HepG2 (cell line): ENCODE data around the gene ZNF221. TPM values are rescaled to one million over a fixed set of nuclear protein-coding genes. Genes with fewer than 3 reads are reported as not detected.

Source experiments
- DNMT1 ChIP-seq: sonication (generic); formaldehyde crosslinking; IDR thresholded peaks from 2 replicates; pipeline ENCODE4 v1.5.1; 2020; ENCODE audit warnings: mild to moderate bottlenecking, missing genetic modification reagents
- DNMT3B ChIP-seq: conservative IDR thresholded peaks from 2 replicates; pipeline ENCODE4 v1.6.1; 2016; ENCODE audit warnings: missing biosample characterization, control low read depth
- ETV6 ChIP-seq: sonication (generic); formaldehyde crosslinking; conservative IDR thresholded peaks from 2 replicates; pipeline ENCODE4 v1.4.0; 2020; ENCODE audit warnings: missing genetic modification reagents
- FOXM1 ChIP-seq: sonication (generic); formaldehyde crosslinking; IDR thresholded peaks from 2 replicates; pipeline ENCODE4 v1.5.0; 2020; ENCODE audit warnings: missing genetic modification reagents
- HMGA1 ChIP-seq: sonication (generic); formaldehyde crosslinking; conservative IDR thresholded peaks from 2 replicates; pipeline ENCODE4 v1.4.0; 2020; ENCODE audit warnings: missing genetic modification reagents
- ISL2 ChIP-seq: sonication (generic); formaldehyde crosslinking; IDR thresholded peaks from 2 replicates; pipeline ENCODE4 v1.5.0; 2020; ENCODE audit warnings: missing genetic modification reagents
- ISX ChIP-seq: sonication (generic); formaldehyde crosslinking; conservative IDR thresholded peaks from 2 replicates; pipeline ENCODE4 v1.5.0; 2020; ENCODE audit warnings: missing genetic modification reagents
- KDM1A ChIP-seq: IDR thresholded peaks from 2 replicates; pipeline ENCODE4 v1.6.1; 2016; ENCODE audit warnings: missing compliant biosample characterization
- KLF11 ChIP-seq: IDR thresholded peaks from 2 replicates; pipeline ENCODE4 v1.6.1; 2016; ENCODE audit warnings: missing compliant biosample characterization
- MBNL3 ChIP-seq: fragments of 250-450 bp; sonication (Bioruptor Pico); conservative IDR thresholded peaks from 2 replicates; pipeline ENCODE4 v1.8.0; 2022; ENCODE audit warnings: mild to moderate bottlenecking, inconsistent platforms
- MEIS1 ChIP-seq: sonication (generic); formaldehyde crosslinking; IDR thresholded peaks from 2 replicates; pipeline ENCODE4 v1.9.0; 2021; ENCODE audit warnings: mild to moderate bottlenecking, missing genetic modification reagents, moderate library complexity, borderline replicate concordance
- RBM39 ChIP-seq: fragments of 200-400 bp; formaldehyde crosslinking; IDR thresholded peaks from one replicate; pipeline ENCODE4 v1.6.1; 2018; ENCODE audit warnings: antibody characterized with exemption, mild to moderate bottlenecking, low read depth, low read length; ENCODE audit not compliant: poor library complexity, severe bottlenecking
- SALL2 ChIP-seq: sonication (generic); formaldehyde crosslinking; IDR thresholded peaks from 2 replicates; pipeline ENCODE4 v1.8.1; 2023; ENCODE audit warnings: mild to moderate bottlenecking, missing genetic modification reagents, inconsistent platforms
- SATB2 ChIP-seq: sonication (generic); formaldehyde crosslinking; IDR thresholded peaks from 2 replicates; pipeline ENCODE4 v1.5.0; 2020; ENCODE audit warnings: missing genetic modification reagents
- SP140L ChIP-seq: sonication (generic); formaldehyde crosslinking; IDR thresholded peaks from 2 replicates; pipeline ENCODE4 v1.4.0; 2020; ENCODE audit warnings: missing genetic modification reagents, borderline replicate concordance
- TARDBP ChIP-seq: sonication (generic); formaldehyde crosslinking; IDR thresholded peaks from 2 replicates; pipeline ENCODE4 v1.8.0; 2022; ENCODE audit warnings: mild to moderate bottlenecking, missing genetic modification reagents
- ZC3H4 ChIP-seq: sonication (generic); formaldehyde crosslinking; IDR thresholded peaks from 2 replicates; pipeline ENCODE4 v1.4.0; 2020; ENCODE audit warnings: missing genetic modification reagents, borderline replicate concordance
- ZFP36 ChIP-seq: fragments of 150-350 bp; IDR thresholded peaks from 2 replicates; pipeline ENCODE4 v1.6.1; 2018; ENCODE audit warnings: borderline replicate concordance, low read length, low read depth; ENCODE audit not compliant: partially characterized antibody
- ZFX ChIP-seq: sonication (generic); formaldehyde crosslinking; IDR thresholded peaks from 2 replicates; pipeline ENCODE4 v1.4.0; 2020; ENCODE audit warnings: mild to moderate bottlenecking, low read depth, missing genetic modification reagents, moderate library complexity
- ZFYVE20 ChIP-seq: sonication (generic); formaldehyde crosslinking; IDR thresholded peaks from 2 replicates; pipeline ENCODE4 v1.8.0; 2023; ENCODE audit warnings: low read depth, mild to moderate bottlenecking, moderate library complexity, missing genetic modification reagents, borderline replicate concordance
- ZNF34 ChIP-seq: sonication (generic); formaldehyde crosslinking; IDR thresholded peaks from 2 replicates; pipeline ENCODE4 v1.4.0; 2020; ENCODE audit warnings: mild to moderate bottlenecking, missing genetic modification reagents, borderline replicate concordance
- ZNF547 ChIP-seq: sonication (generic); formaldehyde crosslinking; IDR thresholded peaks from 2 replicates; pipeline ENCODE4 v1.5.1; 2020; ENCODE audit warnings: mild to moderate bottlenecking, missing genetic modification reagents
- ZNF563 ChIP-seq: sonication (generic); formaldehyde crosslinking; IDR thresholded peaks from 2 replicates; pipeline ENCODE4 v1.8.0; 2022; ENCODE audit warnings: mild to moderate bottlenecking, moderate library complexity, missing genetic modification reagents
- polyA plus RNA-seq, 8 experiments: library from polyadenylated mRNA; depleted of rRNA in 3 of 8; stranded (reverse) in 7 of 8; unstranded in 1 of 8; fragments of >200 nt; fragmentation: Illumina TruSeq in 4 of 8; extraction: Trizol in 4 of 8; gene quantifications; 2 replicates each; pipeline versions ENCODE4 v1.2.1 to v1.2.3, GENCODE V29; 2011 to 2016; ENCODE audit warnings: low read depth in 4 of 8, missing spikeins in 1 of 8, mixed read lengths in 1 of 8; ENCODE audit not compliant: insufficient read depth in 1 of 8
- total RNA-seq, 5 experiments: library from RNA; depleted of rRNA; stranded (reverse); fragments of >200 nt; fragmentation: Illumina TruSeq; extraction: Trizol; gene quantifications; 2 replicates each; pipeline ENCODE4 v1.2.3, GENCODE V29; 2016; ENCODE audit warnings: low read depth in 1 of 5
- TF ChIP-seq, protein P1 (sequence below): sonication (generic); formaldehyde crosslinking; IDR thresholded peaks from 2 replicates; pipeline ENCODE4 v1.4.0; 2020; ENCODE audit warnings: low read depth, mild to moderate bottlenecking, missing genetic modification reagents
- TF ChIP-seq, protein P2 (sequence below): fragments of 450-650 bp; IDR thresholded peaks from 2 replicates; pipeline ENCODE4 v1.6.1; 2017
- TF ChIP-seq, protein P3 (sequence below): sonication (generic); formaldehyde crosslinking; IDR thresholded peaks from 2 replicates; pipeline ENCODE4 v1.4.0; 2020; ENCODE audit warnings: missing genetic modification reagents, low read depth, mild to moderate bottlenecking, borderline replicate concordance

Gene ZNF221
- total and polyA plus RNA-seq, 2 of the 13 experiments (the other 11 are each of a cell fraction or from before 2014, with no cell fraction given): 0.48 to 3.4 TPM

DNA sequence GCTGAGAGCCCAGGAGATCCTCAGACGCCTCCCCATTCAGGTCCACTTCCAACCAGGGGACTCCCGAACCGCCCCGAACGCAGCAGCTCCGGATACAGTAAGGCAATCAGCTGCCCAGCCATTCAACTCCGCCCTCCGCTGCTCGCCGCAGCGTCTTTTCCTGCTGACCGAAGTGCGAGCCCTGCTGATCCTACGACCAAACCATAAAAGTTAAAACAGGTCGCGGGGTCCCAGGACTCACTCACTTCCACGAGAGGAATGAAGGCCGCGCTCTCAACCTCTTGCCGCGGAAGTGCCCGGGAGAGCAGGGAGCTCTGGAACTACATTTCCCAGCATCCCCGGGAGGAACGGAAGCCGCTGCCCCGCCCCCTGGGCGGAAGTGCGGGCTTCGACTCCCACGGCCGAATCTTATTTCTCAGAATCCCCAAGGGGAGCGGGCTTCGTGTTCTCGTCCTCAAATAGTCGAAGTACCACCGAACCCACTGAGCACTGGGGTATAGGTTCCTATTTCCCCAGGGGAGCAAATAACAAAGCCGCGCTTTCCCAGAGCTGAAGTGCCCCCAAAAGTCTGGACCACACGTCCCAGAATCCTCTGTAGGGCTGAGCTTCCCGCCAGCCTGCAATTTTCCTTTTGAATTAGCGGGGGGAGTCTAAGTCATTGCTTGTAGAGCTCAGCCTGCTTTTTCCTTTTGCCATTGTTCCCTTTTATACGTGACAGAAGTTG lies 15.9 kb upstream of the ZNF221 start, which contains the start of gene ZNF45 (continued):
- TF ChIP-seq RBM39 (peak; percentile 62), SP140L (CRISPR knock-in tag) (no peak), MEIS1 (CRISPR knock-in tag) (no peak), HMGA1 (no peak), DNMT3B (CRISPR knock-in tag) (peak; percentile 77; the same call in 1 of the 2 replicates), TARDBP (peak; percentile 34; the same call in 1 of the 2 replicates), KLF11 (CRISPR knock-in tag) (no peak), ZFX (CRISPR knock-in tag) (peak; percentile 96), SALL2 (0 out of 2 replicates have a peak, but pooled peaks have one; percentile 40), KDM1A (CRISPR knock-in tag) (no peak), DNMT1 (no peak), ZFP36 (no peak), ISX (no peak), ZFYVE20 (no peak), FOXM1 (CRISPR knock-in tag) (no peak), SATB2 (CRISPR knock-in tag) (peak; percentile 23; the same call in 1 of the 2 replicates), ETV6 (CRISPR knock-in tag) (0 out of 2 replicates have a peak, but pooled peaks have one; percentile 39), ZC3H4 (no peak), MBNL3 (CRISPR knock-in tag) (no peak), ZNF563 (CRISPR knock-in tag) (peak; percentile 68; the same call in 1 of the 2 replicates), ISL2 (peak; percentile 69), ZNF547 (no peak), ZNF34 (CRISPR knock-in tag) (no peak)
- TF ChIP-seq, protein P1, sequence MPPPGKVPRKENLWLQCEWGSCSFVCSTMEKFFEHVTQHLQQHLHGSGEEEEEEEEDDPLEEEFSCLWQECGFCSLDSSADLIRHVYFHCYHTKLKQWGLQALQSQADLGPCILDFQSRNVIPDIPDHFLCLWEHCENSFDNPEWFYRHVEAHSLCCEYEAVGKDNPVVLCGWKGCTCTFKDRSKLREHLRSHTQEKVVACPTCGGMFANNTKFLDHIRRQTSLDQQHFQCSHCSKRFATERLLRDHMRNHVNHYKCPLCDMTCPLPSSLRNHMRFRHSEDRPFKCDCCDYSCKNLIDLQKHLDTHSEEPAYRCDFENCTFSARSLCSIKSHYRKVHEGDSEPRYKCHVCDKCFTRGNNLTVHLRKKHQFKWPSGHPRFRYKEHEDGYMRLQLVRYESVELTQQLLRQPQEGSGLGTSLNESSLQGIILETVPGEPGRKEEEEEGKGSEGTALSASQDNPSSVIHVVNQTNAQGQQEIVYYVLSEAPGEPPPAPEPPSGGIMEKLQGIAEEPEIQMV (CRISPR knock-in tag): no peak
- TF ChIP-seq, protein P2, sequence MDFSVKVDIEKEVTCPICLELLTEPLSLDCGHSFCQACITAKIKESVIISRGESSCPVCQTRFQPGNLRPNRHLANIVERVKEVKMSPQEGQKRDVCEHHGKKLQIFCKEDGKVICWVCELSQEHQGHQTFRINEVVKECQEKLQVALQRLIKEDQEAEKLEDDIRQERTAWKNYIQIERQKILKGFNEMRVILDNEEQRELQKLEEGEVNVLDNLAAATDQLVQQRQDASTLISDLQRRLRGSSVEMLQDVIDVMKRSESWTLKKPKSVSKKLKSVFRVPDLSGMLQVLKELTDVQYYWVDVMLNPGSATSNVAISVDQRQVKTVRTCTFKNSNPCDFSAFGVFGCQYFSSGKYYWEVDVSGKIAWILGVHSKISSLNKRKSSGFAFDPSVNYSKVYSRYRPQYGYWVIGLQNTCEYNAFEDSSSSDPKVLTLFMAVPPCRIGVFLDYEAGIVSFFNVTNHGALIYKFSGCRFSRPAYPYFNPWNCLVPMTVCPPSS: no peak
- TF ChIP-seq, protein P3, sequence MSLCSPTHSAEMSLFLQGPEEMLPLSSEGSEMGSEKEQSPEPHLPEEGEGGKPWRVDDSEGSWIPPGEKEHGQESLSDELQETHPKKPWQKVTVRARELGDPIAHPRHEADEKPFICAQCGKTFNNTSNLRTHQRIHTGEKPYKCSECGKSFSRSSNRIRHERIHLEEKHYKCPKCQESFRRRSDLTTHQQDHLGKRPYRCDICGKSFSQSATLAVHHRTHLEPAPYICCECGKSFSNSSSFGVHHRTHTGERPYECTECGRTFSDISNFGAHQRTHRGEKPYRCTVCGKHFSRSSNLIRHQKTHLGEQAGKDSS: no peak
